Activated T-cell treated with anti-CD3 and anti-CD28 coated beads for 48 hours (primary cell): ENCODE data around the gene HMCN1.
"Not testable (repeated sequence)": the region's sequence is repeated elsewhere in the genome, so short reads cannot be mapped to it uniquely, and the experiment has no call there.

Experiments used
- DNase-seq: peaks from one replicate; pipeline ENCODE4 v3.0.0-alpha.2; 2020; ENCODE audit warnings: low read depth

The HMCN1 gene

GRCh38 chr1:186202776-186203175 is 468.6 kb downstream of the HMCN1 start:
- DNase-seq = no peak

DNA sequence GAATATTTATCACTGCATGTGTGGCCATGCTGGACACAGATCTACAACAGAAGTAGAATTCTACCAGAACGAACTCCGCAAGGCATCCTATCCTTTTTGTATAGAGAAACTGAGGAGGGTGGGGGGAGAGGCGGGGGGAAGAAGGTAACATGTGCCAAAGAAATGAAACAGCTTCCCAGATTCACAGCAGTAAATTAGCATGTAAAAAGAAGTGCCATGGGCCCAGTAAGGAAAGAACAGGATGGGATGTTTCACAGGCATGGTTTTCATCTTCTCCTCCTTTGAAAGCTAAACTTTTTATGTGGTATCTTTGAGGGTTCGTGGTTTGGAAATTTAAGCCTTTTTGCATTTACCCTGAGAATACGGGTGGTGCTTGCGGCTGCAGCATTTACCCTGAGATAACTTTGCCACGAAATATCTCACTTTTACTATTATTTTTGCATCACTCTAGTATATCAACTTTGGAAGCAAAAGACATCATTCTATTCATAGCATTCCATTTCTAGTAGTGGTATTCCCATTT is 471.9 kb downstream of the HMCN1 start:
- DNase-seq = no peak

- no peak for DNase-seq
Observed at GRCh38 chr1:186207391-186208085, 473.3 kb downstream of the HMCN1 start.

DNA sequence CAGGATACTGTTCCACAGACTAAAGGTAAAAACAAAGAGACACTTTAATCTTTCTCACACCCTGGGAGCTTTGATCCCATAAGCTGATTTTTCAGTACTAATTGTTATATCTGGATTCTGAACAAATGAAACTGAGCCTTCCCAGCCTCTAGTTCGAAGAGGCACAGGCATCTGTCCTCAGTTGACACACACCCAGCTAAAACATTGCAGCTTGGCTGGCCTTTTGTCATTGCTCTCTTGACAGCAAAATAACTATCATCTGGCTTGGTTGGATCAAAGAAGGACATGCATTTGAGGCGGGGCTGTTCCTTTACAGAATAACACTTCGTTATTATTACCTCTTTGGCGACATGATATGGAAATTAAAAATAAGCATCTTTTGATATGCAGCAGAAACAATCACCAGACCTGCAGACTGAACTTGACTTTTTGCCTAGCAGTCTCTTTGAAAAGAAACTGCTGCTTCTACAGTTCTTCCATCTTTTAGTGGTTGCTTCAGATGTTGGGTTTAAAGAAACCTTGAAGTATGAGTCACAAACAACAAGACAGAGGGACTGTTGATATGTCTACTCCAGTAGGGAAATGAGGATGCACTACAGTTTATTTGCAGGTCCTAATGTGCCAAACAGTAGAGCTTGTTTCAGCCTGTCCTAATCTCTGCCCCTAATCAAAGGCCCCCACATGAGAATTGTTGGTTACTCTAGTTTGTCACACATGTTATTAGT is 474.4 kb downstream of the HMCN1 start:
- DNase-seq = no peak

DNA sequence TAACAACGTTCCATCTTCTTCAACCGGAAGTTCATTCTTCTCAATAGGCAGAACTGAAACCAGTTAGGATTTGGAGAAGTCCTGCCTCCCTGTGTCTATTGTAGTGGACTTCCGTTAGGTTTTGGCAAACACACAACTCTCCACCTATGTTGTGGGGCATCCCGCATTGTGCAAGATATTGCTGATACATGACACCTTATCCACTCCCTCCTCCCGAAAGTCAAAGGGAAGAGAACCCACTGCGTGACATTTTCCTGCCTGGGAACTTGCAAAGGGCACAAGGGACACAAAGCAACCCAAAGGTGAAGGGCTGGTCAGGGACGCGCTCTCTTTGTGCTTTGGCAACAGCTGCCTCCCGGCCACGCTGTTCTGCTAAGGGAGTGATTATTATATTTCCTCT is 476.1 kb downstream of the HMCN1 start:
- no peak for DNase-seq

DNA sequence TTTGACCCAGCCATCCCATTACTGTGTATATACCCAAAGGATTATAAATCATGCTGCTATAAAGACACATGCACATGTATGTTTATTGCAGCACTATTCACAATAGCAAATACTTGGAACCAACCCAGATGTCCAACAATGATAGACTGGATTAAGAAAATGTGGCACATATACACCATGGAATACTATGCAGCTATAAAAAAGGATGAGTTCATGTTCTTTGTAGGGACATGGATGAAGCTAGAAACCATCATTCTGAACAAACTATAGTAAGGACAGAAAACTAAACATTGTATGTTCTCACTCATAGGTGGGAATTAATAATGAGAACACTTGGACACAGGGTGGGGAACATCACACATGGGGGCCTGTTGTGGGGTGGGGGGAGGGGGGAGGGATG is 477.4 kb downstream of the HMCN1 start:
- not testable (repeated sequence) for DNase-seq

DNA sequence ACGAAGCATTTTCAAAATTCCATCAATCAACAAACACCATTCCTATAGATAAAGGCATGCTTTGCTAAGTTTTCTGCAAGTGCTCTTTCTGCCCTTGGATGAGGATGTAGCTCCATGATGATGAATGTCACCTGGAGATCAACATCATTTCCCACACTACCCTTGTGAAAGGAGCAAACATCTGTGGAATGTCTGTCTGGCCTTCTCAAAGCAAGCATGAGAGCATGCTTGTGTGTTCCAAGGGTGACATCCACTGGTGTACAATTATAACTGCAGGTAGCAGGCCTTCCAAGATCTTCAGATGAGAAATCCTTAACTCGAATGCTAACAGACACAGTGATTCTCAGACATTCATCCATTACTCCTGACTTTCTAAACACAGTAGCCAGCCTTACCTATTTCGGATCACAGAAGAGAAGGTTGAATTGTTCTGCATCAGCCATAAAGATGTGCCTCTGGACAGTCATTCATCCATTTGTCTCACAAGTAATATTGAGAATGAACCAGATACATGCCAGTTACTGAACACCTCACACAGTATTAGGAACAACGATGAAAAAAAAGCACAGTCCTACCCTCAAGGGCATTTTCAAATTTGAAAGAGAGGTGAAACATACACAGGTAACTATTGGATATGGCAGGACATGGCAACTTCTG is 478.5 kb downstream of the HMCN1 start:
- no peak for DNase-seq

DNA sequence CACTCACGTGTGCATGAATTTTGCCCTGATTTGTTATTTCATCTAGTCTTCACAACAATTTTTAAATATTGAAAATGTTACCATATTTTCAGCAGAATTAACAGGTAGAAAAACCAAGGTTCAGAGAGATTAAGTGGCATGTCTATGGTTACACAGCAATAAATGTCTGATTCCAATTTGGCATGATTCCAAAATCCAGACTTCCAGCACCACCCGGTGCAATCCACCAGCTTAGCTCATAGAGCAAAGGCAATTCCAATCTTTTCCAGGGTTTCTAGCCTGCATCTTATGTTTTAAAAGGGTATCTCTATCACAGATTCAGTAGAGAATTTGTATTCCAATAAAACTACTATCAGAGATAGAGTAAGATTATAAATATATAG is 479.0 kb downstream of the HMCN1 start:
- DNase-seq = no peak

GRCh38 chr1:186214791-186215190 is 480.6 kb downstream of the HMCN1 start:
- DNase-seq = no peak

DNA sequence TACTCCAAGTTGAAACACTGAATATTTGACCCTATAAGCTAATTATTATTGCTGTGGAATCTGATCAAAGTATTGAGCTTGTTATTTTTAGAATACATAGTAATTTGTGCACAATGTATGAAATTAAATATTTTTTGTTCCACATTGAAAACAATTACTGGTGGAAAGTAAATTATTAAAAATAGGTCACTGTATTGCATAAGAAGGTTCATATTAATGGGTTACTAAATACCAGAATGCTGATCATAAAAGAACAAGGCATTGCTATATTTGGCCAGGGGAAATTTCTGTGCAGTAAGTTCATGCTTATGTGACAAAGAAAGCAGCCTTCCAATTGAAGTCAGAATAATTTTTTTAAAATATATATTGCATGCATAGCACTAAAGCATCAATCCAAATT is 481.4 kb downstream of the HMCN1 start:
- DNase-seq = no peak

DNA sequence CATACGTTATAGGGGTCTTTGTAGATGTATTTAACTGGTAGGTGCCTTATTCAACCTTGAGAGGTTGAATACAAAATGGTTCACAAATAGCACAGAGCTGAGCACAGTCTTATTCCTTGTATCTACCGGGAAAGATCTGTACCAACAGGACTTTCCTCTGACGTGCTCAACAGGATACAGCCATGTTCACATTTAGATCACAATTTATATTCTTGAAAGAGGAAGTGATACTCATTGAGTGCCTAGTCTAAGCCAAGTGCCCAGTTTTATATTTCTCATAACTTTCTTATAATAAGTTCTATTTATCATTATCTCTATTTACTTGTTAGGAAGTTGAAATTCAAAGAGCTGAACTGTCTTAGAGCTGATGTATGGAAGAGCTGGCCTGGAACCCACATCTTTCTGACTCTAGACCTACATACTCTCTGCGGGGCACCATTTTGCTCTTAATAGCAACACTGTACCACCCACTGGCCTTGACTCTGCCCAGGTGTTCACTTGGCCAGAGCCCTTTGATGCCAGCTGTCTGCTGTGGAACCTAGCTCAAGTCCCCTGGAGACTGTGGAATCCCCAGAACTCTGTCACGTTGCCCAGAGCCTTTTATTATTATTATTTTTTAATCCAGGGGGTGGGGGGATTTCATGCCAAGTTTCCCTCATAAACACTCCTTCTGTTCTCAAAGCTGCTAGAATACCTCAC is 484.6 kb downstream of the HMCN1 start:
- no peak for DNase-seq

DNA sequence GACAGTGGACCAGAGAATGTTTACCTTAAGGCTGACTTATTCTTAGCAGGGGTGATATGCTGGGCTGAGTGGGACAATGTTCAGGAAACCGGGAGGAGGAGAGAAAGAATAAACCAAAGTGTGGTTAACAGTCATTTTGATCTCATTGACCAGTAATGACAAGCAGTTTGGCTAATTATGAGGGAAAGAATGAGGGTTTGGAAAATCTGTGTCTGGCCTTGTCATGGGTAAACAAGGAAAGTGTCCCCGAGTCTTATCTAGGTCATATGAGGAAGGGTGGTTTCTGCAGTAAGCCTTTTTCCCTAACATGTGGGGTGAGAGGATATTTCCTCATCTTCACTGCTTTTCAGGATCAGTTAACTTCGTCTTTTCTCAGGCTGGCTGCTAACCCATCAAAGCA is 485.9 kb downstream of the HMCN1 start:
- DNase-seq = no peak

GRCh38 chr1:186220911-186221310 is 486.7 kb downstream of the HMCN1 start:
- DNase-seq = no peak

- DNase-seq = no peak
Observed at GRCh38 chr1:186225096-186225495, 490.9 kb downstream of the HMCN1 start.

GRCh38 chr1:186228749-186229148 is 494.6 kb downstream of the HMCN1 start:
- DNase-seq = no peak

GRCh38 chr1:186231861-186232436 is 497.8 kb downstream of the HMCN1 start:
- DNase-seq = no peak

DNA sequence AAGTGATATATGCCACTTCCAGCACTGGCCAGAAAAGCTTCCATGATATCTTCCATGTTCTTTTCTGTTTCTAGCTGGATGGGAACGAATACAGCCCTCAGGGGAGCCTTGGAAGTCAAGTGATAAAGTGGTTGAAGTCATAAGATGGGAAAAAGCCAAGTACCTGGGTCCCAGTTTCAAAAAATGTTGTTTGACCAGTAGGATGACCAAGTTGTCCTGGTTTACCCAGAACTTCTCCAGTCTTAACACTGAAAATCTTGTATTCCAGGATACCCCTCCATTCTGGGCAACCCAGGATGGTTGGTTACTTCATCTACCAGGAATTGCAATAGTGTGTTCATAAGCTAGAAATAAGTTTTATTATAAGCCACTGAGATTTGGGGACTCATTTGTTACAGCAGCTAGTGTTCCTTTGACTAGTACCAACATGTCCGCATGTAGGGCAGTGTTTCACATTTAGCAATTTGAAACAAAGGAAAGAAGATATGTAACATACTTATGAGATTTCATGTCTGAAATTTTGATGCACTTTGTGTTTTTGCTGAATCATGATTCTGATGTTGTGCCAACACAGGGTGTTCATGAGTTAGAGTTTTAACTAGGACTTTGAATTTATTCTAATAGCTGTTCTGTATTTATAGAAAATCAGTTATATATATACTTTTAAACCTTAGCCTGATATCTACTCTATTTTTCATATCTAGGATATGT is 500.9 kb downstream of the HMCN1 start:
- DNase-seq = no peak

DNA sequence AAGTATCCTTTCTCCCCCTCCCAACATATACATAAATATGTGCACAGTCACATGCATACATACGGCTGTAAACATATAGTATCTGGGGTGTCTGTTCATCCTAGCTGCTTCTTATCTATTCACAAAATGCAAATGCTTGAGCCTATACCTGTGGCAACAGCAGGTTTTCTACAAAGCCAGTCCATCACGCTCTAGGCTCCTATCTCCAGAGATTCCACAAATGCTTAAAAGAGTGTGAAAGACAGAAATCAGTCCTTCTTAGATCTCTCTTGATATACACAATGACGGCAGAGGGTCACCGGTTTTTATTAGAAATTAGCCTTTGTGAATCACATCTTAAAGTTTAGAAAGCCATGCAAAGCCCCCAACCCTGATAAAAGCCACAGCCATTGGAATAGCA is 501.5 kb downstream of the HMCN1 start:
- DNase-seq = no peak

DNA sequence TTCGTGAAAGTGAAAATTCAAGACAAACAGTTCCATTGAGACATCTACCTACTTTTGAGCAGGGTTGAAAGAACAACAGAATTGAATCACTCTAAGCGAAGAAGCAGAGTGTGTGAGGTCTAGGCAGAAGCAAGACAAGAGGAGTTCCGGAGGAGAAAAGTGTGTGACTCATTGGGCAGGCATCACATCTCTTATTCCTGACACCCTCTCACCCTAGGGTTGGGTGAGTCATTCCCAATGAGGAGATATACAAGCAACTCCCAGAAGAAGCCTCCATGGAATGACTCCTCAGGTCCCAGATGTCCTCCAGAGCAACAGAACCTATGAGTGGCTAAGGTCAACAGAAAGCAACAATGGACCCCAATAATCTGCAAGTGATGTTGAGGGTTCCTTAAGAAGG is 502.7 kb downstream of the HMCN1 start:
- DNase-seq = no peak

DNA sequence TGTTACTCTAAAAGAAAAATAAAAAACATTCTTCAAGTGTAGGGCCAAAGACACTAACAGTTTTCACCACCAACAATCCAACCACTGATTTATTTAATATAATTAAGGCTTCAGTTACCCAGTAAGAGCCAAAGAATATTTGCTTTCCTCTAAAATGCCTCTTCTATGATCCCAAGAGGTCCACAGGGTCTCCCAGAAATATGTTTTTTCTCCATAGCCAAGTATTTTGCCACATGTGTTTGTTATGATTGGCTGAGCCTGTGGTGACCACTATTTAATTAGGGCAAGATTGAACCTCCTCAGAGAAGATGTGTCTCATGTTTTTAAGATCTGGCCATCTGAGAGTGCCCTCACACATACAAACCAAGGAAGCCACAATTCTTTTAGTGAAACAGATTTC is 505.0 kb downstream of the HMCN1 start:
- no peak for DNase-seq

GRCh38 chr1:186240436-186240835 is 506.2 kb downstream of the HMCN1 start:
- DNase-seq = no peak
